Neural cell (in vitro differentiated cells): Measurements from ENCODE around the gene RNF121. TPM values are rescaled to one million over a fixed set of nuclear protein-coding genes. Genes with fewer than 3 reads are reported as not detected.

Experiments used
- H2AFZ ChIP-seq: fragments of 200-600, 300-800 bp; sonication (generic), shearing (Covaris generic); 2 replicates; pipeline ENCODE4 v1.6.0; 2014; ENCODE audit warnings: low read depth, mild to moderate bottlenecking, antibody characterized with exemption, low read length, moderate library complexity
- H3F3A ChIP-seq: fragments of 200-600 bp; shearing (Covaris generic); 2 replicates; pipeline ENCODE4 v1.6.1; 2016; ENCODE audit warnings: mild to moderate bottlenecking, moderate library complexity, mixed read lengths, antibody characterized with exemption, low read length; ENCODE audit not compliant: insufficient read depth, poor library complexity, severe bottlenecking
- H3K27ac ChIP-seq: fragments of 200-600, 300-800 bp; sonication (generic), shearing (Covaris generic); 2 replicates; pipeline ENCODE4 v1.5.1; 2014; ENCODE audit warnings: mild to moderate bottlenecking, low read length, moderate library complexity
- H3K27me3 ChIP-seq: fragments of 300-800, 200-600 bp; sonication (generic), shearing (Covaris generic); 2 replicates; pipeline ENCODE4 v1.6.0; 2014; ENCODE audit warnings: mild to moderate bottlenecking, low read depth, low read length, moderate library complexity; ENCODE audit not compliant: insufficient read depth
- H3K36me3 ChIP-seq: fragments of 300-800, 200-600 bp; sonication (generic), shearing (Covaris generic); 2 replicates; pipeline ENCODE4 v1.5.1; 2014; ENCODE audit warnings: mild to moderate bottlenecking, antibody characterized with exemption, low read length, moderate library complexity; ENCODE audit not compliant: insufficient read depth
- H3K4me2 ChIP-seq: fragments of 300-800, 200-600 bp; sonication (generic), shearing (Covaris generic); 2 replicates; pipeline ENCODE4 v1.6.0; 2014; ENCODE audit warnings: mild to moderate bottlenecking, low read length
- H3K4me3 ChIP-seq: fragments of 300-800, 200-600 bp; sonication (generic), shearing (Covaris generic); 2 replicates; pipeline ENCODE4 v1.5.1; 2014; ENCODE audit warnings: mild to moderate bottlenecking, low read length, moderate library complexity
- H3K79me2 ChIP-seq: fragments of 200-600 bp; shearing (Covaris generic); replicated peaks from 2 replicates; pipeline ENCODE4 v1.6.0; 2014; ENCODE audit warnings: mild to moderate bottlenecking, low read length, moderate library complexity; ENCODE audit not compliant: insufficient read depth
- H3K9ac ChIP-seq: fragments of 300-800, 200-600 bp; sonication (generic), shearing (Covaris generic); 2 replicates; pipeline ENCODE4 v1.6.1; 2016; ENCODE audit warnings: mild to moderate bottlenecking, low read length, mixed read lengths
- H3K9me2 ChIP-seq: fragments of 200-600 bp; shearing (Covaris generic); 2 replicates; pipeline ENCODE4 v1.6.1; 2016; ENCODE audit warnings: mild to moderate bottlenecking, low read length, mixed read lengths; ENCODE audit not compliant: insufficient read depth
- H3K9me3 ChIP-seq: fragments of 200-600, 300-800 bp; sonication (generic), shearing (Covaris generic); 2 replicates; pipeline ENCODE4 v1.6.1; 2016; ENCODE audit warnings: mild to moderate bottlenecking, mixed run types, low read length, moderate library complexity, mixed read lengths
- H4K20me1 ChIP-seq: fragments of 200-600 bp; shearing (Covaris generic); 2 replicates; pipeline ENCODE4 v1.6.1; 2016; ENCODE audit warnings: mild to moderate bottlenecking, mixed run types; ENCODE audit not compliant: insufficient read depth
- EP300 ChIP-seq: fragments of 450-650 bp; conservative IDR thresholded peaks from 2 replicates; pipeline ENCODE4 v1.6.1; 2014; ENCODE audit warnings: antibody characterized with exemption, mild to moderate bottlenecking, moderate library complexity; ENCODE audit not compliant: poor library complexity, severe bottlenecking
- EZH2 ChIP-seq: fragments of 200-600, 300-800 bp; shearing (Covaris generic), sonication (generic); IDR thresholded peaks from 2 replicates; pipeline ENCODE4 v1.6.1; 2014; ENCODE audit warnings: antibody characterized with exemption, low read length, borderline replicate concordance, mild to moderate bottlenecking; ENCODE audit not compliant: insufficient read depth, poor library complexity, severe bottlenecking
- MXI1 ChIP-seq: fragments of 450-650 bp; conservative IDR thresholded peaks from 2 replicates; pipeline ENCODE4 v1.6.1; 2014; ENCODE audit warnings: antibody characterized with exemption, mild to moderate bottlenecking; ENCODE audit not compliant: poor library complexity, severe bottlenecking
- POLR2AphosphoS5 ChIP-seq: IDR thresholded peaks from 2 replicates; pipeline ENCODE4 v1.6.1; 2012
- RAD21 ChIP-seq: fragments of 450-650 bp; conservative IDR thresholded peaks from 2 replicates; pipeline ENCODE4 v1.6.1; 2014; ENCODE audit warnings: antibody characterized with exemption, mild to moderate bottlenecking, moderate library complexity
- SMC3 ChIP-seq: fragments of 450-650 bp; conservative IDR thresholded peaks from 2 replicates; pipeline ENCODE4 v1.6.1; 2014; ENCODE audit warnings: antibody characterized with exemption, mild to moderate bottlenecking, moderate library complexity; ENCODE audit not compliant: poor library complexity
- TAF1 ChIP-seq: IDR thresholded peaks from 2 replicates; pipeline ENCODE4 v1.6.1; 2012; ENCODE audit warnings: low read depth
- polyA plus RNA-seq: library from polyadenylated mRNA; depleted of rRNA; stranded (reverse); fragments of >200 nt; gene quantifications from 2 replicates; pipeline ENCODE4 v1.2.3, GENCODE V29; 2014
- TF ChIP-seq, protein P1 (sequence below): fragments of 450-650 bp; IDR thresholded peaks from 2 replicates; pipeline ENCODE4 v1.5.1; 2014; ENCODE audit warnings: antibody characterized with exemption, mild to moderate bottlenecking, moderate library complexity; ENCODE audit not compliant: poor library complexity, severe bottlenecking
- TF ChIP-seq, protein P2 (sequence below): IDR thresholded peaks from 2 replicates; pipeline ENCODE4 v1.6.1; 2012; ENCODE audit warnings: borderline replicate concordance

RNF121 gene
- polyA plus RNA-seq, 1 donor from 2014 or later = 21.2 TPM

GRCh38 chr11:71995726-71996291 lies 67.0 kb downstream of the RNF121 start:
- no peak overlapping the region for H3K9ac ChIP-seq

GRCh38 chr11:71996517-71996916 lies 67.7 kb downstream of the RNF121 start:
- Histone ChIP-seq H3K27ac (no peak overlapping the region), H3F3A (no peaks in the 10 kb centered on the region), H4K20me1 (no peaks in the 10 kb centered on the region), H3K9ac (no peak overlapping the region), H3K9me2 (no peaks in the 10 kb centered on the region), H3K27me3 (no peaks in the 10 kb centered on the region), H3K4me2 (no peak overlapping the region), H3K36me3 (no peaks in the 10 kb centered on the region), H3K79me2 (no peaks in the 10 kb centered on the region), H3K4me3 (no peak overlapping the region), H2AFZ (no peak overlapping the region), H3K9me3 (no peaks in the 10 kb centered on the region)
- TF ChIP-seq, protein P1, sequence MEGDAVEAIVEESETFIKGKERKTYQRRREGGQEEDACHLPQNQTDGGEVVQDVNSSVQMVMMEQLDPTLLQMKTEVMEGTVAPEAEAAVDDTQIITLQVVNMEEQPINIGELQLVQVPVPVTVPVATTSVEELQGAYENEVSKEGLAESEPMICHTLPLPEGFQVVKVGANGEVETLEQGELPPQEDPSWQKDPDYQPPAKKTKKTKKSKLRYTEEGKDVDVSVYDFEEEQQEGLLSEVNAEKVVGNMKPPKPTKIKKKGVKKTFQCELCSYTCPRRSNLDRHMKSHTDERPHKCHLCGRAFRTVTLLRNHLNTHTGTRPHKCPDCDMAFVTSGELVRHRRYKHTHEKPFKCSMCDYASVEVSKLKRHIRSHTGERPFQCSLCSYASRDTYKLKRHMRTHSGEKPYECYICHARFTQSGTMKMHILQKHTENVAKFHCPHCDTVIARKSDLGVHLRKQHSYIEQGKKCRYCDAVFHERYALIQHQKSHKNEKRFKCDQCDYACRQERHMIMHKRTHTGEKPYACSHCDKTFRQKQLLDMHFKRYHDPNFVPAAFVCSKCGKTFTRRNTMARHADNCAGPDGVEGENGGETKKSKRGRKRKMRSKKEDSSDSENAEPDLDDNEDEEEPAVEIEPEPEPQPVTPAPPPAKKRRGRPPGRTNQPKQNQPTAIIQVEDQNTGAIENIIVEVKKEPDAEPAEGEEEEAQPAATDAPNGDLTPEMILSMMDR = no peak
- no peak for TF ChIP-seq EP300
- TF ChIP-seq, protein P2, sequence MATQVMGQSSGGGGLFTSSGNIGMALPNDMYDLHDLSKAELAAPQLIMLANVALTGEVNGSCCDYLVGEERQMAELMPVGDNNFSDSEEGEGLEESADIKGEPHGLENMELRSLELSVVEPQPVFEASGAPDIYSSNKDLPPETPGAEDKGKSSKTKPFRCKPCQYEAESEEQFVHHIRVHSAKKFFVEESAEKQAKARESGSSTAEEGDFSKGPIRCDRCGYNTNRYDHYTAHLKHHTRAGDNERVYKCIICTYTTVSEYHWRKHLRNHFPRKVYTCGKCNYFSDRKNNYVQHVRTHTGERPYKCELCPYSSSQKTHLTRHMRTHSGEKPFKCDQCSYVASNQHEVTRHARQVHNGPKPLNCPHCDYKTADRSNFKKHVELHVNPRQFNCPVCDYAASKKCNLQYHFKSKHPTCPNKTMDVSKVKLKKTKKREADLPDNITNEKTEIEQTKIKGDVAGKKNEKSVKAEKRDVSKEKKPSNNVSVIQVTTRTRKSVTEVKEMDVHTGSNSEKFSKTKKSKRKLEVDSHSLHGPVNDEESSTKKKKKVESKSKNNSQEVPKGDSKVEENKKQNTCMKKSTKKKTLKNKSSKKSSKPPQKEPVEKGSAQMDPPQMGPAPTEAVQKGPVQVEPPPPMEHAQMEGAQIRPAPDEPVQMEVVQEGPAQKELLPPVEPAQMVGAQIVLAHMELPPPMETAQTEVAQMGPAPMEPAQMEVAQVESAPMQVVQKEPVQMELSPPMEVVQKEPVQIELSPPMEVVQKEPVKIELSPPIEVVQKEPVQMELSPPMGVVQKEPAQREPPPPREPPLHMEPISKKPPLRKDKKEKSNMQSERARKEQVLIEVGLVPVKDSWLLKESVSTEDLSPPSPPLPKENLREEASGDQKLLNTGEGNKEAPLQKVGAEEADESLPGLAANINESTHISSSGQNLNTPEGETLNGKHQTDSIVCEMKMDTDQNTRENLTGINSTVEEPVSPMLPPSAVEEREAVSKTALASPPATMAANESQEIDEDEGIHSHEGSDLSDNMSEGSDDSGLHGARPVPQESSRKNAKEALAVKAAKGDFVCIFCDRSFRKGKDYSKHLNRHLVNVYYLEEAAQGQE = no peak
- no peak for TF ChIP-seq POLR2AphosphoS5
- TF ChIP-seq TAF1 = no peak
- TF ChIP-seq RAD21 = no peak
- no peak for TF ChIP-seq SMC3
- no peak for TF ChIP-seq MXI1
- TF ChIP-seq EZH2 = no peak

More at GRCh38 chr11:71995726-71996291, 67.0 kb downstream of the RNF121 start:
- Histone ChIP-seq H3K36me3 (no peaks in the 10 kb centered on the region), H3K4me2 (no peak overlapping the region), H2AFZ (no peak overlapping the region), H3K4me3 (no peak overlapping the region), H4K20me1 (no peaks in the 10 kb centered on the region), H3K27me3 (no peaks in the 10 kb centered on the region), H3K27ac (no peak overlapping the region), H3K9me3 (no peaks in the 10 kb centered on the region), H3K9me2 (no peaks in the 10 kb centered on the region), H3K79me2 (no peaks in the 10 kb centered on the region), H3F3A (no peaks in the 10 kb centered on the region)
- no peak for TF ChIP-seq POLR2AphosphoS5
- TF ChIP-seq EP300 = no peak
- TF ChIP-seq TAF1 = no peak
- no peak for TF ChIP-seq SMC3
- no peak for TF ChIP-seq RAD21
- TF ChIP-seq, protein P2 = no peak
- no peak for TF ChIP-seq EZH2
- TF ChIP-seq MXI1 = no peak
- TF ChIP-seq, protein P1 = no peak
